GM18867 (cell line): Measurements from ENCODE around the gene ESRRB.
"Not testable (repeated sequence)": the region's sequence is repeated elsewhere in the genome, so short reads cannot be mapped to it uniquely, and the experiment has no call there.

Source experiments
- ATAC-seq: cut with Tn5 transposase; IDR thresholded peaks from one replicate; pipeline ENCODE4 v1.9.1; 2021; ENCODE audit warnings: mild to moderate bottlenecking, moderate library complexity; ENCODE audit not compliant: unreplicated experiment

The ESRRB gene

DNA sequence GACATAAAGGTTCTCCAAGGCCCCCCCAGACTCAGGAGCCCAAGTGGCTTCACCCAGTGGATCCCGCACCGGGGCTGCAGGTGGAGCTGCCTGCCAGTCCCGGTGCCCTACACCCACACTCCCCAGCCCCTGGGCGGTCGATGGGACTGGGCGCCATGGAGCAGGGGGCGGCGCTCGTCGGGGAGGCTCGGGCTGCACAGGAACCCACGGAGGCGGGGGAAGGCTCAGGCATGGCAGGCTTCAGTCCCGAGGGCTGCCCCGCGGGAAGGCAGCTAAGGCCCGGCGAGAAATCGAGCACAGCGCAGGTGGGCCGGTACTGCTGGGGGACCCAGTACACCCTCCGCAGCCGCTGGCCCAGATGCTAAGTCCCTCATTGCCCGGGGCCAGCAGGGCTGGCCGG is 160.7 kb downstream of the ESRRB start:
- ATAC-seq, result not testable (repeated sequence)

DNA sequence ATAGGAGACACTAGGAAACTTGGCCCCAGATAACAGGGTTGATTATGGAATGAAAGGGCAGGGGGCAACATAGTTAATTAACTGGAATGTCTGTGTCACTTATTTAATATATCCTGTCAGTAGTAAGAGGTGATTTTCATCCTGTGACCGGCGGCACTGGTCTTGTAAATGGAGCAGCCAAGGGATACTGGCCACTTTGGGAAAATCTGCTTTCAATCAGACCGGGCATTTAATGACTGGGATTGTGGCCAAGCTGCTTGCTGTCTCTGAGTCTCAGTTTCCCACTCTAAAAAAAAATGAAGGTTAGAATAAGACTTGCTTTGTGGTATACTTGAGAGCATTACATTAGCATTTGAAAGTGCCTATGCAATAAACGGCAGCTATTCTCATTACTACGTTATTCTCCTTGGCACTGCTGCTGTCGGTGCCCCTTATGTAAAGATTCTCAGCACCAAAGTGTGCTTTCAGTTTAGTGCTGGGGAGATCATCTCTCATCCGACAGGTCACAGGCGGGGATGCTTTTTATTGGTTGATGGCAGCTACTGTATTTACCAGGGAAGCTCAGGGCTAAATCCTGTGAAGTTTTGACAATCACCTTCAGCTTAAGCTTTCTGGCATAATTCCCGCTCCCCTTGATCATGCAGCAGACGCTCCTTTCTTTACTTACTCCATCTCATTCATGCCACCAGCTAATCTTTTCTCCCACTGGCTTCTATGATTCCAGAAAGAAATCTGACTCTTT is 162.1 kb downstream of the ESRRB start:
- no peak for ATAC-seq

DNA sequence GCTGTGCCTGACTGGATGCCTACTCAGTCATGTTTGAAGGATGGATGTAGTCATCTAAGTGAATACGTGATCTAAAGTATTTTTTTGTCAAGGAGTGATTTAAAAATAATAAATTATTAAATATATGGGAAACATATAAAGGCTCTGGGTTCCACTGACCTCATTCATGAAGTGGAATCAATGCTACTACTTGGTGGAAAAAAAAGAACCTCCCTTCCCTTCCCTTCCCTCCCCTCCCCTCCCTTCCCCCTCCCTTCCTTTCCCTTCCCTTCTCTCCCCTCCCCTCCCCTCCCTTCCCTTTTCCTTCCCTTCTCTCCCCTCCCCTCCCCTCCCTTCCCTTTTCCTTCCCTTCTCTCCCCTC is 162.7 kb downstream of the ESRRB start:
- no peak for ATAC-seq

DNA sequence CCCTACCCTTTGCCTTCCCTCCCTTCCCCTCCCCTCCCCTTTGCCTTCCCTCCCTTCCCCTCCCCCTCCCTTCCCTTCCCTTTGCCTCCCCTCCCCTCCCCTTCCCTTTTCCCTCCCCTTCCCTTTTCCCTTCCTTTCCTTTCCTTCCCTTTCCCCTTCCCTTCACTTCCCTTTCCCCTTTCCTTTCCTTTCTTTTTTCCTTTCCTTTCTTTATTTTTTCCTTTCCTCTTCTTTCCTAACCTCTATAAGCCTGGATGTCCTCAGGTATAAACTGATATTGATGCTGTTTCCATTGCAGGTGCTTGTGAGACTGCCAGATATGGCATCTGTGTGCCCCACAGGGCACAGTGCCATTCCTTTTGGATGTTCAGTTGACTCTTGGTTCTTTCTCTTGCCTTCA is 163.2 kb downstream of the ESRRB start:
- ATAC-seq, result no peak

DNA sequence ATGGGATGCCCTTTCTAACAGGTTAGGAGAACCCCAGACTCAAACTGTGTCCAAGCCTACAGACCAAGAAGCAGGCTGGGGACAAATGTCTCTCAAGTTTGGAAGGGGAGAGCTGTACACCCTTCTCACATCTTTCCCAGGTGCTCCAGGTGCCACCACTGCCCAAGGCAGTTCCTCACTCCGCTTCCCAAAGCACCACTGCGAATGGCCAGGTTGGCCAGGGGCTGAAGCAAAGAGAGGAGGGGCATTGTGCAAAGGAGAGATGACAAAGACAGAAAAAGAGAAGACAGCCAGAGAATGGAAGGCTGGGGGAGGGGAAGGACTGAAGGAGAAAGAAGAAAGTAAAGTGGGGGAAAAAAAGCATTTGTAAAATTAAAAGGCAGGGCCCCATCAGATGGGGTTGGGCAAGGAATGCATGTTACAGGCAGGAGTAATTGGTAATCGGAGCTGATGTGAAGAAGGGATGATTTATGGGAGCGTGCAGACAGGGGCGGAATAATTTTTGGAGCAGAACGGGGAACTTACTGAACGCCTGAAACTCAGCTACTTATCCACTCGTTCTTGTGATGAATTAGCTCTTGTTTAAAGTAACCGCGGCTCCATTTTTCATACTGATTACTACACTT is 165.8 kb downstream of the ESRRB start:
- no peak for ATAC-seq

DNA sequence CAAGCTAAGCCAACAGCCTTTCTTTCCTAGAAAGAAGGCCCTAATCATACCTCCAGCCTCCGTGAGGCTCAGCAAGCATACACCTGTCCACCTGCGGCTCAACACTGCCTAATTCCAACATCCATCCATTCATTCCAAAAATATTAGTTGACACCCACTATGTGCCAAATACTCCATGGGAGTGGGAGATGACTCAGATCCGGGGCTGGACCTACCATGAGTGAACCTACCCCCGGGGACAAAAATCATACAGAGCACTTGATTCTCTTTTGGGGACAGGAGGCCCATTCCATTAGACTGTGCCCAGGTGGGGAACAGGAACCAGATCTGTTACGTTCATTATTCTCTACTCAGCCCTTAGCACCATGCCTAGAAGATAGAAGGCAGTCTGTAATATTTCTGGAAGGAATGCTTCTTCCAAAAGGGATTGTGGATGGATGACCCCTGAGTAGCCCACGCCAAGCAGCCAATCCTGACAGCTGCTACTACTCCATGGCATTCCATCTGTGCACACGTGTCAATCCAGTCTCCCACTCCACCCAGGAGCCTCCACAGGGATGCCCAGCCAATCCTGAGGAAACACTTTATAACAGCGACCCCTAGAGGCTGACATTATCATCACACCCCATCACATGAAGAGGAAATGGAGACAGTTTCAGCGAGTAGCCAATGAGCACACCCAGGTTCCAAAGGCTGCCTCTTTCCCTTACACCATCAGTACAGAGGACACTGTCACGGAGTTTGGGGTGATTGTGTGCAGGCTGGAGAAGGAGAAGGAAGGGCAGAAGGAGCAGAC is 170.7 kb downstream of the ESRRB start:
- ATAC-seq, result no peak

DNA sequence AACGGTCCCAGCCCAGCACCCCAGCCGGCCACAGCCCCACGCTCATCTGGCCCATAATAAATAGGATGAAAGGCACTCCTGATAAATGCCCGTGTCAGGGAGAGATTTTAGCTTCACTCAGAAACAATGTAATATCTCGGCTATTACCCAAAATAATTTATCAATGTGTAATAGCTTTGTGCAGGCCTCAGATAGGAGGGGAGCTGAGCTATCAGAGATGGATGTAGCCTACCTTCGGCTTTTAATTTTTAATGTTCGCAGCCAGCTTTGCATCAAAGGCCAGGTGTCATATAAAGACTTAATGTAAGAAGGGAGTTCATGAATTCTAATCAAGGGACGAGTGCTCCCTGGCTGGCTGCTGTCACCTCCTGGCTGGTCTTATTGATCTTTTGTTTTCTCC is 171.9 kb downstream of the ESRRB start:
- ATAC-seq, result no peak

DNA sequence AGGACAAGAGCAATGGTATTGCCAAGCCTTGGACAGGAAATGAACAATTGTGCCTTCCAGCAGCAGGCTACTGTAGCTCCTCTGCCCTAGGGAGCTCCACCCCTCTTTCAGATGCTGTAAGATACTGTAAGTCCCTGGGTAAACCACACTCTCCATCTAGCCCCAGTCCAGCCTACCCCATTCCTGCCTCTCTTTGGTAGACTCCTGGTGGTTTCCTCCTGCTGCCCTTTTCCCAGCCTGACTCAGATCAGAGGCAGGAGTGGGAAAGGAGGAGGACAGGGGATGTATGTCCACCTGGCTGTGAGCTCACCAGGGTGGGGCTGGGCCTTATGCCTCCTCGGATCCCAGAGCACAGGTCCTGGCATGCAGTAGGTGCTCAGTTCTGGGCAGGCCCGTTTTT is 174.6 kb downstream of the ESRRB start:
- ATAC-seq, result no peak

DNA sequence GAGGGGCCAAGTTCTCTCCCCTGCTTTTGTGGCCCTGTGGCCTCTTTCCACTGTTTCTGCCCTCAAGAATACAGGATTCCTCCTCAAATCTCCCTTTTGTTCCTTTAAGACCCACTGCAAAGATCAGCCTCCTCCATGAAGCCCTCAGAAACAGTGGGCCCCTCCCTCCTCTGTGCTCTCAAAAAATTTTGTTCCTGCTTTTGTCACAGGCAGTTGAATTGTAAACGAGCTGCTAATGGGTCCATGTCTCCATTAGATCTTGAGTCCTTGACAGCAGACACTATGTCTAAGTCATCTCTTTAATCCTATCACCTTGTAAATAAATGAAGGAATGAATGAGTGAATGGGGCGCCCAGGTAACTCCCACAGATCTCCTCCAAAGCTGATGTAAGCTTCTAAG is 175.2 kb downstream of the ESRRB start:
- no peak for ATAC-seq
